GM23338 (cell line): ENCODE measurements around the gene GEN1. TPM values are rescaled to one million over a fixed set of nuclear protein-coding genes. Genes with fewer than 3 reads are reported as not detected.
A peak's percentile ranks its signal among the peaks of the same experiment; 100 is the strongest.

Source experiments
- ATAC-seq: fragments of 200-7000 bp; cut with Tn5 transposase; 3 replicates; pipeline ENCODE4 v1.9.1; 2020
- DNase-seq: peaks from one replicate; pipeline ENCODE4 v3.0.0-alpha.2; 2015; ENCODE audit warnings: low spot score
- H2AFZ ChIP-seq: fragments of 200-600 bp; sonication (generic); 2 replicates; pipeline ENCODE4 v1.8.0; 2016; ENCODE audit warnings: antibody characterized with exemption, mild to moderate bottlenecking, moderate library complexity
- H3F3A ChIP-seq: fragments of 200-600 bp; sonication (generic); replicated peaks from 2 replicates; pipeline ENCODE4 v1.8.0; 2017; ENCODE audit warnings: antibody characterized with exemption, mixed run types, low read depth
- H3K27ac ChIP-seq: fragments of 200-600 bp; sonication (generic); 2 replicates; pipeline ENCODE4 v1.6.1; 2016; ENCODE audit warnings: low read depth
- H3K27me3 ChIP-seq: fragments of 200-600 bp; sonication (generic); 2 replicates; pipeline ENCODE4 v1.8.0; 2016; ENCODE audit warnings: mild to moderate bottlenecking, mixed run types, moderate library complexity; ENCODE audit not compliant: insufficient read depth
- H3K36me3 ChIP-seq: fragments of 200-600 bp; sonication (generic); 2 replicates; pipeline ENCODE4 v1.8.0; 2016; ENCODE audit warnings: mild to moderate bottlenecking; ENCODE audit not compliant: insufficient read depth
- H3K4me1 ChIP-seq: fragments of 200-600 bp; sonication (generic); 2 replicates; pipeline ENCODE4 v1.8.0; 2016; ENCODE audit warnings: mild to moderate bottlenecking, moderate library complexity; ENCODE audit not compliant: insufficient read depth
- H3K4me2 ChIP-seq: fragments of 200-600 bp; sonication (generic); 2 replicates; pipeline ENCODE4 v1.7.1; 2017; ENCODE audit warnings: mixed run types
- H3K4me3 ChIP-seq: fragments of 200-600 bp; sonication (generic); 2 replicates; pipeline ENCODE4 v1.6.1; 2016; ENCODE audit warnings: mixed run types
- H3K79me2 ChIP-seq: fragments of 200-600 bp; sonication (generic); replicated peaks from 2 replicates; pipeline ENCODE4 v1.8.0; 2017; ENCODE audit warnings: mild to moderate bottlenecking; ENCODE audit not compliant: insufficient read depth
- H3K9me2 ChIP-seq: fragments of 200-600 bp; sonication (generic); 2 replicates; pipeline ENCODE4 v1.8.0; 2017; ENCODE audit not compliant: insufficient read depth
- H4K20me1 ChIP-seq: fragments of 200-600 bp; sonication (generic); replicated peaks from 2 replicates; pipeline ENCODE4 v1.8.0; 2017; ENCODE audit warnings: mild to moderate bottlenecking; ENCODE audit not compliant: insufficient read depth
- H3K27ac Mint-ChIP-seq: 2 replicates; pipeline ENCODE4 v1.8.0; 2020; ENCODE audit warnings: inconsistent platforms, mild to moderate bottlenecking, moderate library complexity, mixed read lengths
- H3K27me3 Mint-ChIP-seq: 3 replicates; pipeline ENCODE4 v1.8.0; 2022; ENCODE audit warnings: low read depth, mild to moderate bottlenecking, moderate library complexity, mixed read lengths, inconsistent platforms; ENCODE audit not compliant: insufficient read depth, poor library complexity
- H3K36me3 Mint-ChIP-seq: 3 replicates; pipeline ENCODE4 v1.8.0; 2021; ENCODE audit warnings: low read depth, mild to moderate bottlenecking, inconsistent platforms, moderate library complexity, mixed read lengths
- H3K4me1 Mint-ChIP-seq: 3 replicates; pipeline ENCODE4 v1.8.0; 2020; ENCODE audit warnings: mild to moderate bottlenecking, inconsistent platforms, mixed read lengths
- H3K4me3 Mint-ChIP-seq: 3 replicates; pipeline ENCODE4 v1.8.0; 2021; ENCODE audit warnings: moderate library complexity, mild to moderate bottlenecking, inconsistent platforms, mixed read lengths
- H3K9me3 Mint-ChIP-seq: 3 replicates; pipeline ENCODE4 v1.8.0; 2020; ENCODE audit warnings: moderate library complexity, mild to moderate bottlenecking, inconsistent platforms, mixed read lengths
- EZH2phosphoT487 ChIP-seq: fragments of 200-600 bp; sonication (generic); IDR thresholded peaks from one replicate; pipeline ENCODE4 v1.8.1; 2018; ENCODE audit warnings: antibody characterized with exemption; ENCODE audit not compliant: unreplicated experiment
- JUNB ChIP-seq: IDR thresholded peaks from one replicate; pipeline ENCODE4 v1.6.1; 2016; ENCODE audit warnings: antibody characterized with exemption; ENCODE audit not compliant: unreplicated experiment
- polyA plus RNA-seq: library from polyadenylated mRNA; unstranded; fragments of >200 nt; fragmentation: Nextera tagmentation; extraction: Ambion mirVana; gene quantifications from 2 replicates; pipeline ENCODE4 v1.2.1, GENCODE V29; 2016
- total RNA-seq: library from RNA; depleted of rRNA; stranded (reverse); fragments of >200 nt; shearing (Covaris generic); gene quantifications from 2 replicates; pipeline ENCODE4 v1.2.3, GENCODE V29; 2014
- TF ChIP-seq, protein P1 (sequence below): fragments of 250-450 bp; sonication (Bioruptor Pico); IDR thresholded peaks from 2 replicates; pipeline ENCODE4 v1.5.0; 2020; ENCODE audit warnings: mild to moderate bottlenecking, moderate library complexity
- TF ChIP-seq, protein P2 (sequence below): IDR thresholded peaks from 2 replicates; pipeline ENCODE4 v1.6.1; 2016; ENCODE audit warnings: antibody characterized with exemption

The GEN1 gene
- total and polyA plus RNA-seq, 2 experiments from 2014 or later: 14.2 to 43.3 TPM

- no peak overlapping the region for H3K4me3 Mint-ChIP-seq
- H3K36me3 Mint-ChIP-seq: no peaks in the 10 kb centered on the region
- no peaks in the 10 kb centered on the region for H3K36me3 ChIP-seq
- no peaks in the 10 kb centered on the region for H3K79me2 ChIP-seq
- peak overlapping the region; percentile 56; the same call in 1 of the 2 replicates for H2AFZ ChIP-seq
- peaks cover 3% of the 10 kb centered on the region for H3K27me3 Mint-ChIP-seq
- H3K9me2 ChIP-seq: no peaks in the 10 kb centered on the region; the same call in 1 of the 2 replicates
- H3F3A ChIP-seq: no peaks in the 10 kb centered on the region
- H3K9me3 Mint-ChIP-seq: no peaks in the 10 kb centered on the region
- DNase-seq (no peak), ATAC-seq (no peak)
- H3K4me2 ChIP-seq: no peak overlapping the region
- H3K27ac Mint-ChIP-seq: no peak overlapping the region
- no peaks in the 10 kb centered on the region for H3K4me1 ChIP-seq
- H3K4me1 Mint-ChIP-seq: peaks cover 2% of the 10 kb centered on the region
- no peaks in the 10 kb centered on the region for H4K20me1 ChIP-seq
- H3K27me3 ChIP-seq: no peaks in the 10 kb centered on the region
- H3K27ac ChIP-seq: no peak overlapping the region
- TF ChIP-seq EZH2phosphoT487: no peak
- TF ChIP-seq, protein P1, sequence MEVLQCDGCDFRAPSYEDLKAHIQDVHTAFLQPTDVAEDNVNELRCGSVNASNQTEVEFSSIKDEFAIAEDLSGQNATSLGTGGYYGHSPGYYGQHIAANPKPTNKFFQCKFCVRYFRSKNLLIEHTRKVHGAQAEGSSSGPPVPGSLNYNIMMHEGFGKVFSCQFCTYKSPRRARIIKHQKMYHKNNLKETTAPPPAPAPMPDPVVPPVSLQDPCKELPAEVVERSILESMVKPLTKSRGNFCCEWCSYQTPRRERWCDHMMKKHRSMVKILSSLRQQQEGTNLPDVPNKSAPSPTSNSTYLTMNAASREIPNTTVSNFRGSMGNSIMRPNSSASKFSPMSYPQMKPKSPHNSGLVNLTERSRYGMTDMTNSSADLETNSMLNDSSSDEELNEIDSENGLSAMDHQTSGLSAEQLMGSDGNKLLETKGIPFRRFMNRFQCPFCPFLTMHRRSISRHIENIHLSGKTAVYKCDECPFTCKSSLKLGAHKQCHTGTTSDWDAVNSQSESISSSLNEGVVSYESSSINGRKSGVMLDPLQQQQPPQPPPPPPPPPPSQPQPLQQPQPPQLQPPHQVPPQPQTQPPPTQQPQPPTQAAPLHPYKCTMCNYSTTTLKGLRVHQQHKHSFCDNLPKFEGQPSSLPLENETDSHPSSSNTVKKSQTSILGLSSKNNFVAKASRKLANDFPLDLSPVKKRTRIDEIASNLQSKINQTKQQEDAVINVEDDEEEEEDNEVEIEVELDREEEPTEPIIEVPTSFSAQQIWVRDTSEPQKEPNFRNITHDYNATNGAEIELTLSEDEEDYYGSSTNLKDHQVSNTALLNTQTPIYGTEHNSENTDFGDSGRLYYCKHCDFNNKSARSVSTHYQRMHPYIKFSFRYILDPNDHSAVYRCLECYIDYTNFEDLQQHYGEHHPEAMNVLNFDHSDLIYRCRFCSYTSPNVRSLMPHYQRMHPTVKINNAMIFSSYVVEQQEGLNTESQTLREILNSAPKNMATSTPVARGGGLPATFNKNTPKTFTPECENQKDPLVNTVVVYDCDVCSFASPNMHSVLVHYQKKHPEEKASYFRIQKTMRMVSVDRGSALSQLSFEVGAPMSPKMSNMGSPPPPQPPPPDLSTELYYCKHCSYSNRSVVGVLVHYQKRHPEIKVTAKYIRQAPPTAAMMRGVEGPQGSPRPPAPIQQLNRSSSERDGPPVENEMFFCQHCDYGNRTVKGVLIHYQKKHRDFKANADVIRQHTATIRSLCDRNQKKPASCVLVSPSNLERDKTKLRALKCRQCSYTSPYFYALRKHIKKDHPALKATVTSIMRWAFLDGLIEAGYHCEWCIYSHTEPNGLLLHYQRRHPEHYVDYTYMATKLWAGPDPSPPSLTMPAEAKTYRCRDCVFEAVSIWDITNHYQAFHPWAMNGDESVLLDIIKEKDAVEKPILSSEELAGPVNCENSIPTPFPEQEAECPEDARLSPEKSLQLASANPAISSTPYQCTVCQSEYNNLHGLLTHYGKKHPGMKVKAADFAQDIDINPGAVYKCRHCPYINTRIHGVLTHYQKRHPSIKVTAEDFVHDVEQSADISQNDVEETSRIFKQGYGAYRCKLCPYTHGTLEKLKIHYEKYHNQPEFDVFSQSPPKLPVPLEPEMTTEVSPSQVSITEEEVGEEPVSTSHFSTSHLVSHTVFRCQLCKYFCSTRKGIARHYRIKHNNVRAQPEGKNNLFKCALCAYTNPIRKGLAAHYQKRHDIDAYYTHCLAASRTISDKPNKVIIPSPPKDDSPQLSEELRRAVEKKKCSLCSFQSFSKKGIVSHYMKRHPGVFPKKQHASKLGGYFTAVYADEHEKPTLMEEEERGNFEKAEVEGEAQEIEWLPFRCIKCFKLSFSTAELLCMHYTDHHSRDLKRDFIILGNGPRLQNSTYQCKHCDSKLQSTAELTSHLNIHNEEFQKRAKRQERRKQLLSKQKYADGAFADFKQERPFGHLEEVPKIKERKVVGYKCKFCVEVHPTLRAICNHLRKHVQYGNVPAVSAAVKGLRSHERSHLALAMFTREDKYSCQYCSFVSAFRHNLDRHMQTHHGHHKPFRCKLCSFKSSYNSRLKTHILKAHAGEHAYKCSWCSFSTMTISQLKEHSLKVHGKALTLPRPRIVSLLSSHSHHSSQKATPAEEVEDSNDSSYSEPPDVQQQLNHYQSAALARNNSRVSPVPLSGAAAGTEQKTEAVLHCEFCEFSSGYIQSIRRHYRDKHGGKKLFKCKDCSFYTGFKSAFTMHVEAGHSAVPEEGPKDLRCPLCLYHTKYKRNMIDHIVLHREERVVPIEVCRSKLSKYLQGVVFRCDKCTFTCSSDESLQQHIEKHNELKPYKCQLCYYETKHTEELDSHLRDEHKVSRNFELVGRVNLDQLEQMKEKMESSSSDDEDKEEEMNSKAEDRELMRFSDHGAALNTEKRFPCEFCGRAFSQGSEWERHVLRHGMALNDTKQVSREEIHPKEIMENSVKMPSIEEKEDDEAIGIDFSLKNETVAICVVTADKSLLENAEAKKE (CRISPR knock-in tag): no peak
- TF ChIP-seq, protein P2, sequence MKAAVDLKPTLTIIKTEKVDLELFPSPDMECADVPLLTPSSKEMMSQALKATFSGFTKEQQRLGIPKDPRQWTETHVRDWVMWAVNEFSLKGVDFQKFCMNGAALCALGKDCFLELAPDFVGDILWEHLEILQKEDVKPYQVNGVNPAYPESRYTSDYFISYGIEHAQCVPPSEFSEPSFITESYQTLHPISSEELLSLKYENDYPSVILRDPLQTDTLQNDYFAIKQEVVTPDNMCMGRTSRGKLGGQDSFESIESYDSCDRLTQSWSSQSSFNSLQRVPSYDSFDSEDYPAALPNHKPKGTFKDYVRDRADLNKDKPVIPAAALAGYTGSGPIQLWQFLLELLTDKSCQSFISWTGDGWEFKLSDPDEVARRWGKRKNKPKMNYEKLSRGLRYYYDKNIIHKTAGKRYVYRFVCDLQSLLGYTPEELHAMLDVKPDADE: no peak
- no peak overlapping the region for H3K4me3 ChIP-seq
Measured at GRCh38 chr2:17800693-17801458, 46.9 kb downstream of the GEN1 start.

- no peak overlapping the region for H3K27ac ChIP-seq
- H3K79me2 ChIP-seq: no peaks in the 10 kb centered on the region
- H2AFZ ChIP-seq: no peak overlapping the region
- H3K4me3 Mint-ChIP-seq: no peak overlapping the region
- H3K9me2 ChIP-seq: no peaks in the 10 kb centered on the region; the same call in none of the 2 replicates
- H3F3A ChIP-seq: no peaks in the 10 kb centered on the region
- H3K27me3 Mint-ChIP-seq: peaks cover 4% of the 10 kb centered on the region
- no peak overlapping the region for H3K4me3 ChIP-seq
- no peaks in the 10 kb centered on the region for H3K36me3 Mint-ChIP-seq
- peaks cover 2% of the 10 kb centered on the region for H3K4me1 Mint-ChIP-seq
- ATAC-seq: no peak
- no peak overlapping the region for H3K4me2 ChIP-seq
- H3K27me3 ChIP-seq: no peaks in the 10 kb centered on the region
- DNase-seq: no peak
- H3K27ac Mint-ChIP-seq: no peak overlapping the region
- no peaks in the 10 kb centered on the region for H4K20me1 ChIP-seq
- H3K4me1 ChIP-seq: no peaks in the 10 kb centered on the region
- no peaks in the 10 kb centered on the region for H3K9me3 Mint-ChIP-seq
- no peaks in the 10 kb centered on the region for H3K36me3 ChIP-seq
- TF ChIP-seq, protein P2: no peak
- TF ChIP-seq JUNB: no peak
- TF ChIP-seq EZH2phosphoT487: no peak
Measured at GRCh38 chr2:17803497-17803896, 49.6 kb downstream of the GEN1 start.
